ENCODE measurements around the gene CECR2.

DNA sequence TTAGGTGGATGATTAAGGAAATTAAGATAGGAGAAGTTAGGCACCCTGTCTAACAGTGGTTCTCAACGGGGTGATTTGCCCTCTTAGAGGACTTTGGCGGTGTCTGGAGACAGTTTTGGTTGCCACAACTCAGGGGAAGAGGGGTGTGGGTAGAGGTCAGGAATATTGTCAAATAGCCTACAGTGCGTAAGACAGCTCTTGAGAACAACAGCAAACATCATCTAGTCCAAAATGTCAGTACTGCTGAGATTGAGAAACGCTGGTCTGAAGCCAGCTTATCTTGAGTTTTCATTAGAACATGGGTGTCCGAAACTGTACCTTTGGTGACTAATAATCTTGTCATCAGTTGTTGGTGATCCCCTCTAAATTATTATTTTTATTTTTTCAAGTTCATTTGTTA lies 38.4 kb downstream of the CECR2 start:
- TF ChIP-seq POLR2AphosphoS5 (IDR thresholded peaks at IDR 0.05): no peak
- TF ChIP-seq, protein P1, sequence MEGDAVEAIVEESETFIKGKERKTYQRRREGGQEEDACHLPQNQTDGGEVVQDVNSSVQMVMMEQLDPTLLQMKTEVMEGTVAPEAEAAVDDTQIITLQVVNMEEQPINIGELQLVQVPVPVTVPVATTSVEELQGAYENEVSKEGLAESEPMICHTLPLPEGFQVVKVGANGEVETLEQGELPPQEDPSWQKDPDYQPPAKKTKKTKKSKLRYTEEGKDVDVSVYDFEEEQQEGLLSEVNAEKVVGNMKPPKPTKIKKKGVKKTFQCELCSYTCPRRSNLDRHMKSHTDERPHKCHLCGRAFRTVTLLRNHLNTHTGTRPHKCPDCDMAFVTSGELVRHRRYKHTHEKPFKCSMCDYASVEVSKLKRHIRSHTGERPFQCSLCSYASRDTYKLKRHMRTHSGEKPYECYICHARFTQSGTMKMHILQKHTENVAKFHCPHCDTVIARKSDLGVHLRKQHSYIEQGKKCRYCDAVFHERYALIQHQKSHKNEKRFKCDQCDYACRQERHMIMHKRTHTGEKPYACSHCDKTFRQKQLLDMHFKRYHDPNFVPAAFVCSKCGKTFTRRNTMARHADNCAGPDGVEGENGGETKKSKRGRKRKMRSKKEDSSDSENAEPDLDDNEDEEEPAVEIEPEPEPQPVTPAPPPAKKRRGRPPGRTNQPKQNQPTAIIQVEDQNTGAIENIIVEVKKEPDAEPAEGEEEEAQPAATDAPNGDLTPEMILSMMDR (IDR thresholded peaks at IDR 0.05): no peak
- no peak for TF ChIP-seq POLR2A (IDR thresholded peaks at IDR 0.05; ENCODE audit: low read depth)
- no peak for TF ChIP-seq EP300 (IDR thresholded peaks at IDR 0.05)
